NCI-H187 treated with DMSO at 0.1 percent for 48 hours (cell line): ENCODE data around the gene SLC16A11.
"Not testable (repeated sequence)": the region's sequence is repeated elsewhere in the genome, so short reads cannot be mapped to it uniquely, and the experiment has no call there.

Experiments
- DNase-seq: peaks from one replicate; lab custom pipeline; 2025; lab: John Stamatoyannopoulos, UW

SLC16A11 gene

DNA sequence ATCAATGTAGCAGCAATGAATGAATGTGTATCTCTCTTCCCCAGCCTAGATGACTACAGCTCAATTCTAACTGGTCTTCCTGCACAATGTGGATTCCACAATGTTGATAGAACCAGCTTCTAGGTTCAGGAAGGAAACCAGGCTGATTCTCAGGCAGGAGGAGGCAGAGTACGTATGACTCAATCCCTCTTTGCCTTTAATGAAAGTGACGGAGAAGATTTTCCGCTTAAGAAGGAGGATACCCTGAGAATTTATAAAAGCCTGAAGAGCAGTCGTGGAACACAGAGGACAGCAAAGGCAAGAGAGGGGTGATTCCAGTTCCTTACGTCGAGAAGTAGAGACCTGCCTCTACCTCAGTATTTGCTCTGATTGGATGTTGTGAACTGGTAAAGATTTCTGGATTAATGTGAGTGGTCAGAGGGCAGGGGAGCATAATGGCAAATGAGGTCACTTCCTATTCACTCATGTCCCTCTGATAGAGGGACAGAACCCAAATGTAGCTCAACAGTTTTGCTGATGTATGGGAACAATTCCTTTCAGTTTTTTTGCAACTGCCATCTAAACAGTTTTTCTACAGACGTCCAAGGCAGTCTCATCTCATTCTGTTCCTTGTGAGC lies 15.0 kb upstream of the SLC16A11 start:
- DNase-seq: no peak

DNA sequence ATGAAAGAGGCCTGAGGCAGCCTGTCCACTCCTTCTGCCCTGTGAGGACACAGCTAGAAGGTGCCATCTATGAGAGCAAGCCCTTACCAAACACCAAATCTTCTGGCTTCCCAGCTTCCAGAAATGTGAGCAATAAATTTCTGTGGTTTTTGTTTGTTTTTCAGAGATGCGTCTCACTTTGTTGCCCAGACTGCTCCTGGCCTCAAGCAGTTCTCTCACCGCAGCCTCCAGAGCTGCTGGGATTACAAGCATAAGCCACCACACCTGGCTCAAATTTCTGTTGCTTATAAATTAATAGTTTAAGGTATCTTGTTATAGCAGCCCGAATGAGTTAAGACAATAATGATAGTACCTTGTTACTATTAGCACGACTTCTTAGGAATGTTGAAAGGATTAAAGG lies 12.5 kb upstream of the SLC16A11 start:
- no peak for DNase-seq

- DNase-seq: not testable (repeated sequence)
These were observed 6.7 kb upstream of the SLC16A11 start for GRCh38 chr17:7050583-7050982.

GRCh38 chr17:7048968-7049367 lies 5.1 kb upstream of the SLC16A11 start:
- no peak for DNase-seq

DNA sequence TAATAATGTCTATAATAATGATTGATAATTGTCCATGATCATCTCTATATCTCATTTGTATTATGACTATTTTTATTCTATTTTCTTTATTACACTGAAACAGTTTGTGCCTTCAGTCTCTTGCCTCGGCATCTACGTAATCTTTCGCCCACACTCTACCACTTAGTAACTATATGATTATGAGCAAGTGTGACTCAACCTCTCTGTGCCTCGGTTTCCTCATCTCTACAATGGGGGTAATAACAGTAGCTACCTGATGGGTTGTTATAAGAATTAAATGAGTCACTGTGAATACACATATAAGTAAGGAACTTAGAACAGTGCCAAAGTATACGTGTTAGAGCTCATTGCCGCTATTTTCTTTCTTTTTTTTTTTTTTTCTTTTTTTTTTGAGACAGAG lies 3.7 kb upstream of the SLC16A11 start:
- DNase-seq: no peak

DNA sequence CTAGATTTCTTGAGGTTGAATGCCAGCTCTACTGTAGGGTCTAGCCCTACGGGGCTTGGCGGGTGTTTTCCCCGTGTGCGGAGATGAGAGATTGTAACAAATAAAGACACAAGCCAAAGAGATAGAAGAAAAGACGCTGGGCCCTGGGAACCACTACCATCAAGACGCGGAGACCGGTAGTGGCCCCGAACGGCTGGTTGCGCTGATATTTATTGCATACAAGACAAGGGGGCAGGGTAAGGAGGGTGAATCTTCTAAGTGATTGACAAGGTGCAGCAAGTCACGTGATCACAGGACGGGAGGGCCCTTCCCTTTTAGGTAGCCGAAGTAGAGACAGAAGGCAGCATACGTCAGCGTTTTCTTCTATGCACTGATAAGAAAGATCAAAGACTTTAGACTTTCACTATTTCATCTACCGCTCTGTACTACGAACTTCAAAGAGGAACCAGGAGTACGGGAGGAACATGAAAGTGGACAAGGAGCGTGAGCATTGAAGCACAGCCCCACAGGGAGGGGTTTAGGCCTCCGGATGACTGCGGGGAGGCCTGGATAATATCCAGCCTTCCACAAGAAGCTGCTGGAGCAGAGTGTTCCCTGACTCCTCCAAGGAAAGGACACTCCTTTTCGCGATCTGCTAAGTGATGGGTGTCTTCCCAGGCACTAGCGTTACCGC lies 3.0 kb upstream of the SLC16A11 start:
- not testable (repeated sequence) for DNase-seq

DNA sequence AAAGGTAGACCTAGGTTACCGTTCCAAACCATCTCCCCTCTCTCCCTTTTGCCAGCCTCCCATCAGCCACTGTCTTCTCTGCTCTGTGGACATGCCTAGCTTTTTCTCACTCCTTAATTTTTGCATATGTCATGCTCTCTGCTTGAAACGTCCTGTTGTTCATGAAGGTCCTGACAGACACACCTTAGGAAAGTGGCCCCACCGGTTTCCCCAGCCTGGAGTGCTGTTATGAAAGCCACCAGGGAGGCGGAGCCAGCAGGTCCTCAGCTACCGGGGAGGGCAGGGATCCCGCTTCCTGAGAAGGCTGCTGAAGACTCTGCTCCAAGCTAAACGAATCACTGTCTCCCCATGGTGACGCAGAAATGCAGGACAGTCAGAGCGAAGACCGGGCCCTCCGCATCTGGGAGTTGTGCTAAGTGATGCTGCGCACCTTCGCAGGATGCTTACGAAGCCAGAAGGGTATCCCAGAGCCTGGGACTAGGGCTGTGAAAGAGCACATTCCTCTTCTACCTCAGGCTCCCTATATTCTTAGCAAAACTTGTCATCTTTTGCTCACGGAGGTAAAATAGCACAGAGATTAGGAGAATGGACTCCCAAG lies 2.3 kb upstream of the SLC16A11 start:
- no peak for DNase-seq

GRCh38 chr17:7045492-7046126 lies 1.7 kb upstream of the SLC16A11 start:
- DNase-seq: no peak

GRCh38 chr17:7043182-7043496 lies 753 bp downstream of the SLC16A11 start:
- DNase-seq: no peak

DNA sequence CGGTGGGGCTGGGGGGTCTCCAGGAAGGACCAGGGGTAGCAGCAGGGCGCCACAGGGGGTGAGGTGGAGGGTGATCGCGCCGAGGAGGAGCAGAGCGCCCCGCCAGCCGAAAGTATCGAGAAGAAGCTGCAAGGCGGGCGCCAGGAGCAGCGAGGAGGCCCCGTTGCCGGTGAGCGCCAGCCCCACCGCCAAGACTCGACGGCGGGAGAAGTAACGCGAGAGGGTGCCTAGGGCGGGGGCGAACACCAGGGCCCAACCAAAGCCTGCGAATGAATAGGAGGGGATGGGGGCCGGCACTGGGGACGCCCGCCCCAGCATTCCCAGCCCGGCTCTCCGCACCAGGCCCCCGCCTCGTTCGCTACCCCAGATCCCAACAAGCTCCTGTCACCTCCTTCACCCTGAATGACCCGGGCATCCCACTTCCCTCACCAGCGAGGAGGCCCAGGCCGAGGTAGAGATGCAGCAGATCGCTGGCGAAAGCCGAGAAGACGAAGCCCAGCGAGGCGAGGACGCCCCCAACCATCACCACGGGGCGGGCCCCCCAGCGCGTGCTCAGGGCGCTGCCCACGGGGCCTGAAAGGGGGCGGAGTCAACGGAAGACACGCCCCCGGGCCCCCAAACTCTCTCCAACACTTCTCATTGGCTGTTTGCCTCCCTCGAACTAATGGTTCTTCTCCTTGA lies 1.3 kb downstream of the SLC16A11 start:
- DNase-seq: no peak

- DNase-seq: no peak
These were observed 2.0 kb downstream of the SLC16A11 start for GRCh38 chr17:7041607-7042500.

GRCh38 chr17:7039832-7040231 lies 4.1 kb downstream of the SLC16A11 start:
- DNase-seq: no peak

- no peak for DNase-seq
These were observed 5.6 kb downstream of the SLC16A11 start for GRCh38 chr17:7038025-7038862.

DNA sequence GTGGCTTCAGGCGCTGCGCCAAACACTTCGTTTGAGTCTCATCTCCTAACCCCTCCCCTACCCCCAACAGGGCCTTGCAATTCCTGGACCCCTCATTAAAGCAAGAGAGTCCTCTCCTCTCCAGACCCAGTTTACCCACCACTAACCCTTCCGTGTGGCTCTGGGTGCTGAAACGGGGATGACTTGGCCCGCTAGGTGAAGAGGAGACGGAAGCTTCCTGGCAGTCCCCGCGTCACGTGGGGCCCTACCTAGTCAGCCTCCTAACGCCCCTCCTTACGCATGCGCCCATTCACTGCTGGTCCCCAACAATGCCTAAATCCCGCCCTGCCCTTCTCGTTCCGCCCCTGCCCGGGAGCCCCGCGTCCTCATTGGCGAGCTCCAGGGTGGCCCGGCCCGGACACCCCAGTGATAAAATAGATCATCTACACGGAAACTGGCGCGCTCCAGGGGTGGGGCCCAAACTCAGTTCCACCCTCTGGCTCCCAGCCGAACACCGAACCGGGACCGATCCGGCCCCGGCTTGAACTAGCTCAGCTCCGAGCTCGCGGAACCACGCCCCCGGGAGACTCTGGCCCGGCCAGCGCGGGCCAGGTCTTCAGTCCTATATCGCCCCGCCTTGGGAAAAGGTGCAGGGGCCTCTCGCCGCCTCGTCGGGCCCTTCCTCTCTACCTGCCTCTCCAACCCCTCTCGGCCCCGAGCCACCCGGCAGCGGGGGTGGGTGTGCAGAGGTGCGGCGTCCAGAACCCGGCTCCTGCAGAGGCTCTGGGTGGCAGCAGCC lies 8.1 kb downstream of the SLC16A11 start, which contains the start of gene SLC16A13:
Gene SLC16A13, plus strand, starts transcription at position 425 of the 778 bp plus-strand sequence. CDS start 368 bp downstream, outside the sequence.
- peak; percentile 67 for DNase-seq

- DNase-seq: no peak
These were observed 8.8 kb downstream of the SLC16A11 start for GRCh38 chr17:7034955-7035590.

DNA sequence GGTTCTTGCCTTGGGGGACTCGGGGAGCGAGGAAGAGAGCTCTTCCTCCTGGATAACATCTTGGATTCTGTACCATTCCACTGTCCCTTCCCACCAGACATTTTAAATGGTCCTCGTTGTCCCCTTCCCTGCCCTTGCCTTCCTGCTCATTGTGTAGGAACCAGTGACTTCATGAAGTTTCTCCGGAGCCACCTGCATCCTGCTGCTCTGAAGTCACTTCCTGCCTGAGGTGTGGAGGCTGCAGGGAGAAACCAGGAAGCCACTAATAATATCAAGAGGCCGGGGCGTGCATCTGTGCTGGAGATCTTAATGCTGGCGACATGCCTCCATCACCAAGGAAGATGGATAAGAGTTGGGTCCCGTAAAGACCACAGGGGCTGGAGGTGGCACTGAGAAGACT lies 14.2 kb downstream of the SLC16A11 start:
- no peak for DNase-seq

DNA sequence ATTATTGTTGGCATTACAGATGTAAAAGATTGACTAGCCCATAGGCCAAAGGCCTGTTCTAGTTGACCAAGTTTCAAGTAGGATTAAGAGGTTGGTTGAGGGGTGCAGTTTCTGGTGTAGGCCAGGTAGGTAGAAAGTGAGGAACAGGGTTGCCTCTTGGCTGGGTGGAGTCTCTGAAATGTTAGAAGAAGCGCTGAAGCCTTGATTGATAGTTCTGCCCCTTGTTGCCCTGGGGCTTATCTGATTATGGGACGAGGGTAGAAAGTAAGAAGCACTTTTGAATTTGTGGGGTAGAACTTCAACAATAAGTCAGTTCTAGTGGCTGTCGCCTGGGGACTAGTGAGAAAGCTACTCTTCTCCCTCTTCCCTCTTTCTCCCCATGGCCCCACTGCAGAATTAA lies 14.8 kb downstream of the SLC16A11 start:
- DNase-seq: no peak

- DNase-seq: no peak
These were observed 16.6 kb downstream of the SLC16A11 start for GRCh38 chr17:7027335-7027734.

GRCh38 chr17:7026471-7027115 lies 17.3 kb downstream of the SLC16A11 start:
- DNase-seq: no peak
